Ovary (tissue), 3 donors: ENCODE data around the gene KYNU.

ENCODE experiments used
- EP300 ChIP-seq: sonication (generic); formaldehyde crosslinking; IDR thresholded peaks from one replicate; pipeline ENCODE4 v1.6.1; 2017; ENCODE audit warnings: antibody characterized with exemption
- POLR2A ChIP-seq: fragments of 450-650 bp; IDR thresholded peaks from one replicate; pipeline ENCODE4 v1.6.1; 2017; ENCODE audit warnings: antibody characterized with exemption, mild to moderate bottlenecking, moderate library complexity
- TF ChIP-seq, protein P1 (sequence below), 3 donors: fragments of 450-650 bp in 2 of 3; fragments of 200-600 bp in 1 of 3; IDR thresholded peaks; one replicate each; pipeline versions ENCODE4 v1.5.1 to v1.8.0; 2016 to 2022; ENCODE audit warnings: antibody characterized with exemption in 3 of 3, mild to moderate bottlenecking in 1 of 3
- donor health status: DM: no; HTN: no; CAD: no.

DNA sequence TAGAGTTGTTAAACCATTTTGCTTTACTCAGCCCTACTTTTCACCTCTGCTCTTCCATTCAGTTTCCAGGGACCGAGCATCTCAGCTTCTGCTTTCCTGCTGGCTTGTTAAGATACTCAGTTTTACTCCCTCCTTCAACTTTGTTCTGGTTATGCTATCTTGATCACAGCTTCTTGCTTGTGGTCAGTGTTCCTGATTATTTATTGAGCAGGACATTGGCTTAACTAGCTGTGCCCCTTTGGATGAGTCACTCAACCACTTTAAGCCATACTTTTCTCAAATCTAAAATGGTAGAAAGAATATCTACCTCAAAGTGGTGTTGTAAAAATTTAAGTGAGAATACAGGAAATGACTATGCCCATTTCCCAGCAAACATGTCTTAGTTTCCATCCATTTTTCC, 124.0 kb downstream of the KYNU start:
- TF ChIP-seq POLR2A, result no peak
- TF ChIP-seq, protein P1, sequence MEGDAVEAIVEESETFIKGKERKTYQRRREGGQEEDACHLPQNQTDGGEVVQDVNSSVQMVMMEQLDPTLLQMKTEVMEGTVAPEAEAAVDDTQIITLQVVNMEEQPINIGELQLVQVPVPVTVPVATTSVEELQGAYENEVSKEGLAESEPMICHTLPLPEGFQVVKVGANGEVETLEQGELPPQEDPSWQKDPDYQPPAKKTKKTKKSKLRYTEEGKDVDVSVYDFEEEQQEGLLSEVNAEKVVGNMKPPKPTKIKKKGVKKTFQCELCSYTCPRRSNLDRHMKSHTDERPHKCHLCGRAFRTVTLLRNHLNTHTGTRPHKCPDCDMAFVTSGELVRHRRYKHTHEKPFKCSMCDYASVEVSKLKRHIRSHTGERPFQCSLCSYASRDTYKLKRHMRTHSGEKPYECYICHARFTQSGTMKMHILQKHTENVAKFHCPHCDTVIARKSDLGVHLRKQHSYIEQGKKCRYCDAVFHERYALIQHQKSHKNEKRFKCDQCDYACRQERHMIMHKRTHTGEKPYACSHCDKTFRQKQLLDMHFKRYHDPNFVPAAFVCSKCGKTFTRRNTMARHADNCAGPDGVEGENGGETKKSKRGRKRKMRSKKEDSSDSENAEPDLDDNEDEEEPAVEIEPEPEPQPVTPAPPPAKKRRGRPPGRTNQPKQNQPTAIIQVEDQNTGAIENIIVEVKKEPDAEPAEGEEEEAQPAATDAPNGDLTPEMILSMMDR (IDR thresholded peaks at IDR 0.05), result no peak
- no peak for TF ChIP-seq EP300
